ENCODE measurements around the gene LY6G6C. TPM values are rescaled to one million over a fixed set of nuclear protein-coding genes. Genes with fewer than 3 reads are reported as not detected.

LY6G6C gene
- total and polyA plus RNA-seq, 4 donors, result 0.14 to 0.16 TPM; not detected in 2

- ATAC-seq (ENCODE audit: insufficient read depth, low FRiP score) (no peak), DNase-seq (no peak)
- no peaks in the 10 kb centered on the region for H3K4me1 ChIP-seq (ENCODE audit: control insufficient read depth in 5 of 5, insufficient read depth in 5 of 5, low read length in 5 of 5)
- no peak overlapping the region for H3K27ac ChIP-seq (ENCODE audit: low read depth in 1 of 2, low read length in 1 of 2)
- no peak overlapping the region for H3K4me3 ChIP-seq
- 89 to 97% methylated on average over 7 of the region's 7 CpGs for WGBS, 2 donors
- TF ChIP-seq CTCF (IDR thresholded peaks at IDR 0.05; ENCODE audit: control extremely low read depth, extremely low read depth), result no peak
- peaks cover 0 to 5% (median 2%) of the 10 kb centered on the region in 4 donors for H3K36me3 ChIP-seq (ENCODE audit: control insufficient read depth in 4 of 4, insufficient read depth in 4 of 4, low read length in 4 of 4)
- no peaks in the 10 kb centered on the region for H3K9me3 ChIP-seq (ENCODE audit: control insufficient read depth in 4 of 4, insufficient read depth in 3 of 4, low read length in 3 of 4)
- no peaks in the 10 kb centered on the region for H3K27me3 ChIP-seq (ENCODE audit: control insufficient read depth in 3 of 3, insufficient read depth in 3 of 3, low read length in 2 of 3)
- no peak overlapping the region for H3K9ac ChIP-seq (ENCODE audit: insufficient read depth in 1 of 2, low read length in 2 of 2)
Observed at GRCh38 chr6:31750411-31751022, 29.0 kb upstream of the LY6G6C start.

GRCh38 chr6:31749301-31750036, 27.9 kb upstream of the LY6G6C start:
- 91 to 92% methylated on average over 8 of the region's 8 CpGs for WGBS, 2 donors
- Histone ChIP-seq H3K36me3 (ENCODE audit: control insufficient read depth in 4 of 4, insufficient read depth in 4 of 4, low read length in 4 of 4) (peaks cover 0 to 5% (median 2%) of the 10 kb centered on the region in 4 donors), H3K9me3 (ENCODE audit: control insufficient read depth in 4 of 4, insufficient read depth in 3 of 4, low read length in 3 of 4) (no peaks in the 10 kb centered on the region), H3K27ac (ENCODE audit: low read depth in 1 of 2, low read length in 1 of 2) (no peak overlapping the region), H3K4me1 (ENCODE audit: control insufficient read depth in 5 of 5, insufficient read depth in 5 of 5, low read length in 5 of 5) (no peaks in the 10 kb centered on the region), H3K27me3 (ENCODE audit: control insufficient read depth in 3 of 3, insufficient read depth in 3 of 3, low read length in 2 of 3) (no peaks in the 10 kb centered on the region), H3K9ac (ENCODE audit: insufficient read depth in 1 of 2, low read length in 2 of 2) (no peak overlapping the region), H3K4me3 (no peak overlapping the region)
- DNase-seq (no peak), ATAC-seq (ENCODE audit: insufficient read depth, low FRiP score) (no peak)
- no peak for TF ChIP-seq CTCF (IDR thresholded peaks at IDR 0.05; ENCODE audit: control extremely low read depth, extremely low read depth)

- no peak for TF ChIP-seq CTCF (IDR thresholded peaks at IDR 0.05; ENCODE audit: control extremely low read depth, extremely low read depth)
- Histone ChIP-seq H3K4me1 (ENCODE audit: control insufficient read depth in 5 of 5, insufficient read depth in 5 of 5, low read length in 5 of 5) (peaks cover 0 to 6% (median 0%) of the 10 kb centered on the region in 5 donors), H3K27me3 (ENCODE audit: control insufficient read depth in 3 of 3, insufficient read depth in 3 of 3, low read length in 2 of 3) (no peaks in the 10 kb centered on the region), H3K36me3 (ENCODE audit: control insufficient read depth in 4 of 4, insufficient read depth in 4 of 4, low read length in 4 of 4) (peaks cover 0 to 8% (median 2%) of the 10 kb centered on the region in 4 donors), H3K4me3 (no peak overlapping the region), H3K27ac (ENCODE audit: low read depth in 1 of 2, low read length in 1 of 2) (no peak overlapping the region), H3K9ac (ENCODE audit: insufficient read depth in 1 of 2, low read length in 2 of 2) (no peak overlapping the region), H3K9me3 (ENCODE audit: control insufficient read depth in 4 of 4, insufficient read depth in 3 of 4, low read length in 3 of 4) (no peaks in the 10 kb centered on the region)
- no peak for ATAC-seq (ENCODE audit: insufficient read depth, low FRiP score)
- WGBS, 2 donors, result 29 to 70% methylated on average over 1 of the region's 1 CpG
- no peak for DNase-seq
Observed at GRCh38 chr6:31744422-31744821, 22.9 kb upstream of the LY6G6C start.
